RWPE2 (cell line): Measurements from ENCODE around the gene RPP30.
"Not testable (repeated sequence)": the region's sequence is repeated elsewhere in the genome, so short reads cannot be mapped to it uniquely, and the experiment has no call there.

Experiments
- ATAC-seq: fragments of 200-7000 bp; cut with Tn5 transposase; 3 replicates; pipeline ENCODE4 v1.9.1; 2021; ENCODE audit warnings: low read depth
- DNase-seq: peaks from one replicate; pipeline ENCODE4 v3.0.0-alpha.2; 2020; ENCODE audit warnings: low spot score
- H3K27ac ChIP-seq: fragments of 450-650 bp; 2 replicates; pipeline ENCODE4 v1.5.1; 2017; ENCODE audit warnings: mild to moderate bottlenecking; ENCODE audit not compliant: poor library complexity, severe bottlenecking
- H3K27me3 ChIP-seq: fragments of 250-450 bp; sonication (Bioruptor Pico); 2 replicates; pipeline ENCODE4 v1.5.1; 2021; ENCODE audit warnings: mild to moderate bottlenecking, moderate library complexity; ENCODE audit not compliant: insufficient read depth, poor library complexity, severe bottlenecking
- H3K36me3 ChIP-seq: fragments of 250-450 bp; sonication (Bioruptor Pico); 2 replicates; pipeline ENCODE4 v1.5.1; 2020; ENCODE audit warnings: low read depth, mild to moderate bottlenecking, moderate library complexity
- H3K4me1 ChIP-seq: fragments of 250-450 bp; sonication (Bioruptor Pico); 2 replicates; pipeline ENCODE4 v1.5.1; 2021; ENCODE audit warnings: mild to moderate bottlenecking, moderate library complexity; ENCODE audit not compliant: insufficient read depth, poor library complexity, severe bottlenecking
- H3K4me3 ChIP-seq: fragments of 250-450 bp; sonication (Bioruptor Pico); 2 replicates; pipeline ENCODE4 v1.5.1; 2021; ENCODE audit warnings: mild to moderate bottlenecking, moderate library complexity; ENCODE audit not compliant: severe bottlenecking
- H3K9me3 ChIP-seq: fragments of 250-450 bp; sonication (Bioruptor Pico); 2 replicates; pipeline ENCODE4 v1.5.1; 2021; ENCODE audit warnings: mild to moderate bottlenecking, moderate library complexity; ENCODE audit not compliant: severe bottlenecking
- TF ChIP-seq, protein P1 (sequence below): fragments of 450-650 bp; IDR thresholded peaks from one replicate; pipeline ENCODE4 v1.5.1; 2017; ENCODE audit warnings: mild to moderate bottlenecking, moderate library complexity; ENCODE audit not compliant: poor library complexity, severe bottlenecking

The RPP30 gene

GRCh38 chr10:90890347-90890746, 18.6 kb downstream of the RPP30 start:
- no peaks in the 10 kb centered on the region for H3K4me1 ChIP-seq
- H3K4me3 ChIP-seq: no peak overlapping the region
- no peaks in the 10 kb centered on the region for H3K27me3 ChIP-seq
- DNase-seq (no peak), ATAC-seq (no peak)
- peaks cover 93% of the 10 kb centered on the region for H3K36me3 ChIP-seq
- no peaks in the 10 kb centered on the region for H3K9me3 ChIP-seq
- H3K27ac ChIP-seq: no peak overlapping the region
- TF ChIP-seq, protein P1, sequence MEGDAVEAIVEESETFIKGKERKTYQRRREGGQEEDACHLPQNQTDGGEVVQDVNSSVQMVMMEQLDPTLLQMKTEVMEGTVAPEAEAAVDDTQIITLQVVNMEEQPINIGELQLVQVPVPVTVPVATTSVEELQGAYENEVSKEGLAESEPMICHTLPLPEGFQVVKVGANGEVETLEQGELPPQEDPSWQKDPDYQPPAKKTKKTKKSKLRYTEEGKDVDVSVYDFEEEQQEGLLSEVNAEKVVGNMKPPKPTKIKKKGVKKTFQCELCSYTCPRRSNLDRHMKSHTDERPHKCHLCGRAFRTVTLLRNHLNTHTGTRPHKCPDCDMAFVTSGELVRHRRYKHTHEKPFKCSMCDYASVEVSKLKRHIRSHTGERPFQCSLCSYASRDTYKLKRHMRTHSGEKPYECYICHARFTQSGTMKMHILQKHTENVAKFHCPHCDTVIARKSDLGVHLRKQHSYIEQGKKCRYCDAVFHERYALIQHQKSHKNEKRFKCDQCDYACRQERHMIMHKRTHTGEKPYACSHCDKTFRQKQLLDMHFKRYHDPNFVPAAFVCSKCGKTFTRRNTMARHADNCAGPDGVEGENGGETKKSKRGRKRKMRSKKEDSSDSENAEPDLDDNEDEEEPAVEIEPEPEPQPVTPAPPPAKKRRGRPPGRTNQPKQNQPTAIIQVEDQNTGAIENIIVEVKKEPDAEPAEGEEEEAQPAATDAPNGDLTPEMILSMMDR: no peak

DNA sequence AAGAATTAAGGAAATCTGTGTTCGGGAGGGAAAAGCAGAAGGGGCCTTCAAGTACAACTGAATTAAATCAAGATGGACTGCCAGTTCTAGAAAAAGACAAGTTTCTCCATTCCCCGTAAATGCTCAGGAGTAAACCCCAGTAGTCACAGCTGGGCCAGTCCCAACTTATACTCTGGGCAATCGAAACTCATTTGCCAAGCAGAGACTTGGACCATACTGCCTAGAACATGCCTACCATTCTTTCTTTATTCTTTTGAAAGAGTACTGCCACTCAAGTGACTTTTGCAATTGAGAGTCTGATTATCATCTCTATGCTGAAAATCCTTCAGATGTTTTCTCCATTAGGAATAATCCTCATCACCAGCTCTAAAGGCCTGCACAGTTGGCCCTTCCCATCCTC, 21.4 kb downstream of the RPP30 start:
- DNase-seq (no peak), ATAC-seq (no peak)
- TF ChIP-seq, protein P1: no peak
- H3K9me3 ChIP-seq: no peaks in the 10 kb centered on the region
- H3K4me3 ChIP-seq: no peak overlapping the region
- H3K4me1 ChIP-seq: no peaks in the 10 kb centered on the region
- no peak overlapping the region for H3K27ac ChIP-seq
- H3K27me3 ChIP-seq: no peaks in the 10 kb centered on the region
- peaks cover 90% of the 10 kb centered on the region for H3K36me3 ChIP-seq

DNA sequence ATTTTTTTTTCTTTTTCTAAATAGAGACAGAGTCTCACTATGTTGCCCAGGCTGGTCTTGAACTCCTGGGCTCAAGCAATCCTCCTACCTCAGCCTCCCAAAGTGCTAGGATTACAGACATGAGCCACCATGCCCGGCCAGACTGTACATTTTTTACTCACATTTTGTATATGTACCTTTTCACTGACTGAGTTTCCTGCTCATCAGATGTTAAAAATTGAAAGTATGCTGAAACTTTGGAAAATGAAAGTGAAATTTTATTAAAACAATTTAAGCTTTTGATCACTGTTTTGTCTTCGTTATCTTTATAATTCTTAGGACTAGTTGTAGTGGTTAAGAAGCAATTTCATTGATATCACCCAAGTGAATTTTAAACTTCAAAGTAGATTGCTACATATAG, 25.1 kb downstream of the RPP30 start:
- not testable (repeated sequence) for H3K27ac ChIP-seq, H3K4me3 ChIP-seq, DNase-seq, H3K27me3 ChIP-seq, H3K4me1 ChIP-seq, H3K9me3 ChIP-seq, ATAC-seq
- peaks cover 83% of the 10 kb centered on the region for H3K36me3 ChIP-seq

DNA sequence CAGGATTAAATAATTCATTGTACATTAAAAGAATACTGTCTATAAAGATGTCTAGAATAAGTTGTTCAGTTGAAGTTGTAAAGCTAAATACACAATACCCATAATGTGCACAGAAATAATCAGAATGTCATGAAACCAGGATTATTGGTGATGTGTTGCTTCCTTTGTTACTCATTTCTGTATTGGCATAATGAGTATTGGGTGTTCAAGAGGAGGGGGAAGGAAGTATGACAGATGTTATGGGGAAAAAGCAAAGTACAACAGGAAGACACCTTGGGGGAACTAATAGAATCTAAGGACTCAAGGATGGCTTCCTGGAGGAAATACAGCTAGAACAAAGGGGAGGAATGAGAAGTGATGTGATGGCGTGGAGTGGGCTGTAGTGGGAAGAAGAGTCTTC, 34.2 kb downstream of the RPP30 start:
- H3K27me3 ChIP-seq: no peaks in the 10 kb centered on the region

GRCh38 chr10:90906596-90906995, 34.8 kb downstream of the RPP30 start:
- Histone ChIP-seq H3K4me1 (no peaks in the 10 kb centered on the region), H3K27me3 (no peaks in the 10 kb centered on the region), H3K36me3 (peaks cover 26% of the 10 kb centered on the region), H3K27ac (no peak overlapping the region), H3K4me3 (no peak overlapping the region), H3K9me3 (no peaks in the 10 kb centered on the region)
- no peak for ATAC-seq
- TF ChIP-seq, protein P1: no peak
- no peak for DNase-seq

More for the DNA sequence above, 34.2 kb downstream of the RPP30 start:
- H3K4me1 ChIP-seq: no peaks in the 10 kb centered on the region
- TF ChIP-seq, protein P1: no peak
- no peak for ATAC-seq
- H3K36me3 ChIP-seq: peaks cover 30% of the 10 kb centered on the region
- H3K4me3 ChIP-seq: no peak overlapping the region
- no peak for DNase-seq
- no peak overlapping the region for H3K27ac ChIP-seq
- H3K9me3 ChIP-seq: no peaks in the 10 kb centered on the region
